ENCODE data around the gene KRT16.

DNA sequence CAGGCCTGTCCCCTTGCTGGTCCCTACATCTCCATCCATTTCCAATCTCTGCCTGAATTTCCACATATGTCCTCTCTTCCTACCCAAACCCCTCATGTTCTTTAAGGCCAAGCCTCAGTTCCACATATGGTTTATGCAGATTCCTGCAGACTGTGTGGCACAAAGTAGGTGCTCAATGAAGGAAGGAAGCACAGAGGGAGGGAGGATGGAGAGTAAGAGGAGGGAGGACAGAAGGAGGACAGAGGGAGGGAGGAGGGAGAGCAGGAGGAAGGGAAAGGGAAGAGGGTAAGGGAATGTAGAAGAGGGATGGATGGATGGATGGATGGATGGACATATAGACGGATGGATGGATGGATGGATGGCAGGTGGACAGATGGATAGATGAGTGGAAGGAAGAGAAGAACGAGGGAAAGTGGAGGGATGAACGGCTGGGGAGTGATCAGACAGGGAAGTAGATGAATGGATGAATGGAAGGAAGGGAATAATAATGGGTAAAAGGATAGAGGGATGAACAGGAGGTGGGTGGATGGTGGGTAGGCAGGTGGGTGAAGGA lies 18.1 kb downstream of the KRT16 start:
- no peak for TF ChIP-seq CTCF (IDR thresholded peaks at IDR 0.05)
- no peak for TF ChIP-seq EZH2 (IDR thresholded peaks at IDR 0.05; ENCODE audit: borderline replicate concordance, insufficient read depth, low read depth, low read length, poor library complexity, severe bottlenecking)

All from B cell (primary cell).